Tibial nerve (tissue), 4 donors: ENCODE results near the gene BCR.

Experiments used
- EP300 ChIP-seq, 2 donors: sonication (generic); formaldehyde crosslinking; IDR thresholded peaks; one replicate each; pipeline ENCODE4 v1.6.1; 2017; ENCODE audit warnings: antibody characterized with exemption in 2 of 2, mild to moderate bottlenecking in 1 of 2
- POLR2A ChIP-seq, 2 donors: fragments of 450-650 bp; IDR thresholded peaks; one replicate each; pipeline ENCODE4 v1.6.1; 2017; ENCODE audit warnings: antibody characterized with exemption in 2 of 2, mild to moderate bottlenecking in 2 of 2, moderate library complexity in 2 of 2
- TF ChIP-seq, protein P1 (sequence below), 5 experiments: fragments of 200-600 bp in 3 of 5; fragments of 450-650 bp in 2 of 5; sonication (generic) in 3 of 5; IDR thresholded peaks; one replicate each; pipeline ENCODE4 v1.5.1; 2016 to 2019; ENCODE audit warnings: antibody characterized with exemption in 5 of 5, mild to moderate bottlenecking in 3 of 5, moderate library complexity in 2 of 5

GRCh38 chr22:23157560-23158515, 22.5 kb upstream of the BCR start:
- TF ChIP-seq, protein P1, sequence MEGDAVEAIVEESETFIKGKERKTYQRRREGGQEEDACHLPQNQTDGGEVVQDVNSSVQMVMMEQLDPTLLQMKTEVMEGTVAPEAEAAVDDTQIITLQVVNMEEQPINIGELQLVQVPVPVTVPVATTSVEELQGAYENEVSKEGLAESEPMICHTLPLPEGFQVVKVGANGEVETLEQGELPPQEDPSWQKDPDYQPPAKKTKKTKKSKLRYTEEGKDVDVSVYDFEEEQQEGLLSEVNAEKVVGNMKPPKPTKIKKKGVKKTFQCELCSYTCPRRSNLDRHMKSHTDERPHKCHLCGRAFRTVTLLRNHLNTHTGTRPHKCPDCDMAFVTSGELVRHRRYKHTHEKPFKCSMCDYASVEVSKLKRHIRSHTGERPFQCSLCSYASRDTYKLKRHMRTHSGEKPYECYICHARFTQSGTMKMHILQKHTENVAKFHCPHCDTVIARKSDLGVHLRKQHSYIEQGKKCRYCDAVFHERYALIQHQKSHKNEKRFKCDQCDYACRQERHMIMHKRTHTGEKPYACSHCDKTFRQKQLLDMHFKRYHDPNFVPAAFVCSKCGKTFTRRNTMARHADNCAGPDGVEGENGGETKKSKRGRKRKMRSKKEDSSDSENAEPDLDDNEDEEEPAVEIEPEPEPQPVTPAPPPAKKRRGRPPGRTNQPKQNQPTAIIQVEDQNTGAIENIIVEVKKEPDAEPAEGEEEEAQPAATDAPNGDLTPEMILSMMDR (IDR thresholded peaks at IDR 0.05), result no peak
- TF ChIP-seq EP300 (IDR thresholded peaks at IDR 0.05) (no peak), POLR2A (IDR thresholded peaks at IDR 0.05) (no peak)
